SU-DHL-6 (cell line): ENCODE data around the gene SMC6.
A peak's percentile ranks its signal among the peaks of the same experiment; 100 is the strongest.

Experiments
- H2AFZ ChIP-seq: fragments of 200-600 bp; sonication (generic); 2 replicates; pipeline ENCODE4 v1.6.1; 2014; ENCODE audit warnings: low read depth, mild to moderate bottlenecking, moderate library complexity, mixed read lengths, antibody characterized with exemption, low read length; ENCODE audit not compliant: severe bottlenecking
- H3F3A ChIP-seq: fragments of 200-600 bp; shearing (Covaris generic); 2 replicates; pipeline ENCODE4 v1.6.0; 2016; ENCODE audit warnings: antibody characterized with exemption, mild to moderate bottlenecking; ENCODE audit not compliant: insufficient read depth
- H3K27ac ChIP-seq: fragments of 200-600 bp; sonication (generic); 2 replicates; pipeline ENCODE4 v1.5.1; 2016; ENCODE audit warnings: low read depth, mild to moderate bottlenecking, low read length, moderate library complexity, mixed read lengths
- H3K27me3 ChIP-seq: fragments of 200-600 bp; sonication (generic), shearing (Covaris generic); 2 replicates; pipeline ENCODE4 v1.6.0; 2014; ENCODE audit warnings: mild to moderate bottlenecking, low read length
- H3K36me3 ChIP-seq: fragments of 200-600 bp; sonication (generic); 2 replicates; pipeline ENCODE4 v1.6.1; 2014; ENCODE audit warnings: mild to moderate bottlenecking, low read length, mixed read lengths
- H3K4me2 ChIP-seq: fragments of 300-600, 200-600 bp; shearing (Covaris generic), sonication (generic); 2 replicates; pipeline ENCODE4 v1.6.0; 2014; ENCODE audit warnings: low read length, low read depth, mild to moderate bottlenecking; ENCODE audit not compliant: poor library complexity, severe bottlenecking
- H3K4me3 ChIP-seq: fragments of 200-600 bp; sonication (generic); 2 replicates; pipeline ENCODE4 v1.5.1; 2014; ENCODE audit warnings: antibody characterized with exemption, low read length, mild to moderate bottlenecking, mixed read lengths; ENCODE audit not compliant: insufficient read depth, poor library complexity, severe bottlenecking
- H3K79me2 ChIP-seq: fragments of 200-600 bp; sonication (generic); 2 replicates; pipeline ENCODE4 v1.6.1; 2014; ENCODE audit warnings: mild to moderate bottlenecking, low read length, moderate library complexity; ENCODE audit not compliant: insufficient read depth
- H3K9ac ChIP-seq: fragments of 200-600 bp; sonication (generic); 2 replicates; pipeline ENCODE4 v1.7.0; 2014; ENCODE audit warnings: mild to moderate bottlenecking, low read length
- H3K9me2 ChIP-seq: fragments of 200-600 bp; sonication (generic); replicated peaks from 2 replicates; pipeline ENCODE4 v1.6.1; 2014; ENCODE audit warnings: low read length; ENCODE audit not compliant: insufficient read depth
- H3K9me3 ChIP-seq: fragments of 200-600 bp; sonication (generic); 2 replicates; pipeline ENCODE4 v1.6.1; 2014; ENCODE audit warnings: low read length, mixed read lengths; ENCODE audit not compliant: insufficient read depth
- H4K20me1 ChIP-seq: fragments of 200-600 bp; sonication (generic); 2 replicates; pipeline ENCODE4 v1.6.1; 2014; ENCODE audit warnings: low read depth, mild to moderate bottlenecking, antibody characterized with exemption, low read length, moderate library complexity, mixed read lengths
- CTCF ChIP-seq: fragments of 200-600 bp; sonication (generic); IDR thresholded peaks from one replicate; pipeline ENCODE4 v1.5.1; 2017; ENCODE audit warnings: antibody characterized with exemption, mild to moderate bottlenecking, low read length, moderate library complexity; ENCODE audit not compliant: insufficient read depth, poor library complexity, severe bottlenecking
- EZH2phosphoT487 ChIP-seq: fragments of 200-600 bp; sonication (generic), shearing (Covaris generic); conservative IDR thresholded peaks from 2 replicates; pipeline ENCODE4 v1.6.1; 2018; ENCODE audit warnings: mild to moderate bottlenecking, antibody characterized with exemption, low read length, moderate library complexity, mixed read lengths

SMC6 gene

DNA sequence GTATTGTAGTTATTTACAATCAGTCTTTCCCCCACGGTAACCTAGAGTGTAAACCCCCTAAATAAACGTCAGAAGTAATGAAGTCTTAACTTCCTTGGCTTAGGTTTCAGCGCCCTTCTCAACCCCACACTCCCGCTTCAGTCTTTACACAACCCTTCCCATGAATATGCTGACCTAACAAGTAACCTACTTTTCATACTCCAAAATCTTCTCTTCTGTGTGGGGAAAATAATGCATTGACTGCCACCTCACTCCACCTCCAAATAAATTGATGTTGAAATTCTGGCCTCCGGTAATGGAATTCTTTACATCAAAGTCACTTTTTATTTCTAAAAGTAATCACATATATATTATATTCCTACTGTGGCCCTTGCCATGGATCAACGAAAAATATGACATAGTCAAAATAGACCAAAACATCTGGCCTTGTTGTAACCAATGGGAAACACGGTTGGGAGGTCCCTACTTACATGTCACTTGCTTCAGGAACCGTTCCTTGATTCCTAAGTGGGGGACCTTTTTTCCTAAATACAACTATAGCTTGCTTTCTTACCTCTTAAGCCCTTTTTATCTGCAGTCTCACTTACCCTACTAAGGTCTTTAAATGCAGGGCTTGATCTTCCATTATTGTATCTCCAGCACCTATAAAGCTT lies 1.3 kb upstream of the SMC6 start:
- no peaks in the 10 kb centered on the region for H3K27me3 ChIP-seq
- no peaks in the 10 kb centered on the region for H3K9me2 ChIP-seq
- peak overlapping the region; percentile 91 for H3K27ac ChIP-seq
- H3K4me2 ChIP-seq: peak overlapping the region; percentile 99
- H3K36me3 ChIP-seq: peaks cover 15% of the 10 kb centered on the region
- H3F3A ChIP-seq: peaks cover 35% of the 10 kb centered on the region
- peaks cover 95% of the 10 kb centered on the region for H3K79me2 ChIP-seq
- peak overlapping the region; percentile 98 for H3K9ac ChIP-seq
- peak overlapping the region; percentile 90 for H3K4me3 ChIP-seq
- TF ChIP-seq CTCF (no peak), EZH2phosphoT487 (no peak)
- H2AFZ ChIP-seq: no peak overlapping the region
- no peaks in the 10 kb centered on the region for H3K9me3 ChIP-seq
- peaks cover 31% of the 10 kb centered on the region for H4K20me1 ChIP-seq

GRCh38 chr2:17752892-17753802 lies 463 bp downstream of the SMC6 start:
- H4K20me1 ChIP-seq: peaks cover 31% of the 10 kb centered on the region
- H3K79me2 ChIP-seq: peaks cover 95% of the 10 kb centered on the region
- peaks cover 31% of the 10 kb centered on the region for H3F3A ChIP-seq
- no peaks in the 10 kb centered on the region for H3K27me3 ChIP-seq
- H3K9ac ChIP-seq: peak overlapping the region; percentile 98
- H3K4me2 ChIP-seq: peak overlapping the region; percentile 99
- peak overlapping the region; percentile 90 for H3K4me3 ChIP-seq
- TF ChIP-seq CTCF: no peak
- TF ChIP-seq EZH2phosphoT487: no peak
- no peaks in the 10 kb centered on the region for H3K9me3 ChIP-seq
- H3K36me3 ChIP-seq: peaks cover 9% of the 10 kb centered on the region; the same call in 1 of the 2 replicates
- H3K27ac ChIP-seq: peak overlapping the region; percentile 91
- H3K9me2 ChIP-seq: no peaks in the 10 kb centered on the region
- peak overlapping the region; percentile 36 for H2AFZ ChIP-seq

DNA sequence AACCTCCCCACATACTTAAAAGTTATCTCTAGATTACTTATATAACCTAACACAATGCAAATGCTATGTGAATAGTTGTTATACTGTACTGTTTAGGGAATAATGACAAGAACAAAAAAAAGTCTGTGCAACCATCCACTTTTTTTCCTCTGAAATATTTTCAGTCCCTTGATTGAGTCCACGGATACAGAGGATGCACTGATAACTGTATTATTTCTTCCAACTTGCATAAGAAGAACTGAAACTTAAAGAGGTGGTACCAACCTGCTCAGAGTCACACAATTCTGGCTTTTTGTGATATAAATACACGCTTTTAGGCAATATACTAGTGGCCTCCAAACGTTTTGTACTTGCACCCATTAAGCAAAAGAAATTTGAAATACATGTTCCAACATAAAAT lies 1.4 kb downstream of the SMC6 start:
- H3K79me2 ChIP-seq: peaks cover 92% of the 10 kb centered on the region
- peaks cover 31% of the 10 kb centered on the region for H3F3A ChIP-seq
- H3K9ac ChIP-seq: peak overlapping the region; percentile 98
- H4K20me1 ChIP-seq: peaks cover 24% of the 10 kb centered on the region
- no peak for TF ChIP-seq CTCF
- TF ChIP-seq EZH2phosphoT487: no peak
- no peak overlapping the region for H2AFZ ChIP-seq
- H3K4me2 ChIP-seq: peak overlapping the region; percentile 99
- H3K36me3 ChIP-seq: peaks cover 7% of the 10 kb centered on the region; the same call in 1 of the 2 replicates
- peak overlapping the region; percentile 91 for H3K27ac ChIP-seq
- peak overlapping the region; percentile 90 for H3K4me3 ChIP-seq
- H3K27me3 ChIP-seq: no peaks in the 10 kb centered on the region
- no peaks in the 10 kb centered on the region for H3K9me2 ChIP-seq
- no peaks in the 10 kb centered on the region for H3K9me3 ChIP-seq
